ENCODE measurements around the gene ARHGAP24. TPM values are rescaled to one million over a fixed set of nuclear protein-coding genes. Genes with fewer than 3 reads are reported as not detected.

Gene ARHGAP24
- total and polyA plus RNA-seq, 2 donors (not counting 1 experiment from before 2014, with no cell fraction given), result 48.4 to 141 TPM

- Histone ChIP-seq H3K36me3 (replicated peaks in 1 of 2; ENCODE audit: control extremely low read depth in 1 of 2, control insufficient read depth in 1 of 2, extremely low read depth in 1 of 2, insufficient read depth in 2 of 2, low read length in 1 of 2) (peaks cover 2 to 3% of the 10 kb centered on the region in 2 experiments), H3K4me2 (replicated peaks; ENCODE audit: low read depth, low read length, poor library complexity, severe bottlenecking) (no peak overlapping the region), H3K4me1 (ENCODE audit: control insufficient read depth in 2 of 2, insufficient read depth in 2 of 2, low read length in 2 of 2) (peaks cover 4 to 15% of the 10 kb centered on the region in 2 donors), H3K27me3 (replicated peaks in 1 of 4; ENCODE audit: control extremely low read depth in 1 of 4, control insufficient read depth in 3 of 4, insufficient read depth in 4 of 4, low read length in 3 of 4) (no peaks in the 10 kb centered on the region), H3K4me3 (ENCODE audit: control extremely low read depth in 1 of 5, extremely low read depth in 1 of 5, insufficient read depth in 1 of 5, low read depth in 2 of 5, low read length in 4 of 5) (no peak overlapping the region), H4K20me1 (ENCODE audit: control insufficient read depth, insufficient read depth, low read length, poor library complexity, severe bottlenecking) (peaks cover 4% of the 10 kb centered on the region), H2AFZ (ENCODE audit: insufficient read depth, low read depth, low read length, poor library complexity, severe bottlenecking) (no peak overlapping the region), H3K9me3 (ENCODE audit: control extremely low read depth in 1 of 3, control insufficient read depth in 2 of 3, insufficient read depth in 1 of 3, low read length in 2 of 3) (no peaks in the 10 kb centered on the region), H3K79me2 (ENCODE audit: control insufficient read depth, insufficient read depth, low read length) (peaks cover 9% of the 10 kb centered on the region), H3K27ac (ENCODE audit: low read length in 2 of 2) (no peak overlapping the region), H3K9ac (ENCODE audit: low read length) (no peak overlapping the region)
- TF ChIP-seq CTCF (IDR thresholded peaks at IDR 0.05) (no peak), EZH2 (IDR thresholded peaks at IDR 0.05; ENCODE audit: borderline replicate concordance, insufficient read depth, low read depth, low read length, poor library complexity, severe bottlenecking) (no peak)
- H3K27ac Mint-ChIP-seq, result no peak overlapping the region
- peaks cover 12% of the 10 kb centered on the region for H3K4me1 Mint-ChIP-seq
- ChIA-PET CTCF (no interaction called here), POLR2A (no interaction called here)
- no peak for DNase-seq
- H3K27me3 Mint-ChIP-seq, result no peaks in the 10 kb centered on the region
- ATAC-seq (ENCODE audit: low read depth), result no peak
- no CpG with 5 or more reads among the region's 5 CpGs for WGBS (ENCODE audit: insufficient coverage)
- H3K9me3 Mint-ChIP-seq (ENCODE audit: insufficient read depth), result no peaks in the 10 kb centered on the region
- intact Hi-C loops (cut with micrococcal nuclease), result no loop called here
- H3K4me3 Mint-ChIP-seq, result no peak overlapping the region
Measured at GRCh38 chr4:85861064-85861765, 386.3 kb downstream of the ARHGAP24 start.

- 98% methylated on average over 3 of the region's 4 CpGs for WGBS (ENCODE audit: insufficient coverage)
- ATAC-seq (ENCODE audit: low read depth), result no peak
Measured at GRCh38 chr4:85862896-85863295, 387.9 kb downstream of the ARHGAP24 start.

More at GRCh38 chr4:85862896-85863295, 387.9 kb downstream of the ARHGAP24 start:
- Mint-ChIP-seq H3K27ac (no peak overlapping the region), H3K9me3 (ENCODE audit: insufficient read depth) (no peaks in the 10 kb centered on the region), H3K27me3 (no peaks in the 10 kb centered on the region), H3K4me1 (peaks cover 19% of the 10 kb centered on the region), H3K4me3 (no peak overlapping the region)
- Histone ChIP-seq H3K9me3 (ENCODE audit: control extremely low read depth in 1 of 3, control insufficient read depth in 2 of 3, insufficient read depth in 1 of 3, low read length in 2 of 3) (no peaks in the 10 kb centered on the region), H4K20me1 (ENCODE audit: control insufficient read depth, insufficient read depth, low read length, poor library complexity, severe bottlenecking) (peaks cover 4% of the 10 kb centered on the region), H3K4me2 (replicated peaks; ENCODE audit: low read depth, low read length, poor library complexity, severe bottlenecking) (no peak overlapping the region), H2AFZ (ENCODE audit: insufficient read depth, low read depth, low read length, poor library complexity, severe bottlenecking) (no peak overlapping the region), H3K27me3 (replicated peaks in 1 of 4; ENCODE audit: control extremely low read depth in 1 of 4, control insufficient read depth in 3 of 4, insufficient read depth in 4 of 4, low read length in 3 of 4) (no peaks in the 10 kb centered on the region), H3K36me3 (replicated peaks in 1 of 2; ENCODE audit: control extremely low read depth in 1 of 2, control insufficient read depth in 1 of 2, extremely low read depth in 1 of 2, insufficient read depth in 2 of 2, low read length in 1 of 2) (peaks cover 0 to 4% of the 10 kb centered on the region in 2 experiments), H3K27ac (ENCODE audit: low read length in 2 of 2) (peak overlapping the region in 1 of 2 donors; percentile 22), H3K4me3 (ENCODE audit: control extremely low read depth in 1 of 5, extremely low read depth in 1 of 5, insufficient read depth in 1 of 5, low read depth in 2 of 5, low read length in 4 of 5) (no peak overlapping the region), H3K4me1 (ENCODE audit: control insufficient read depth in 2 of 2, insufficient read depth in 2 of 2, low read length in 2 of 2) (peaks cover 9 to 19% of the 10 kb centered on the region in 2 donors), H3K79me2 (ENCODE audit: control insufficient read depth, insufficient read depth, low read length) (peaks cover 14% of the 10 kb centered on the region), H3K9ac (ENCODE audit: low read length) (no peak overlapping the region)
- intact Hi-C loops (cut with micrococcal nuclease), result no loop called here
- ChIA-PET CTCF (interaction anchor here (0.5 kb wide), 1 partner anchor 29 kb away, joined by 3 read pairs; no protein-coding TSS in a partner anchor), POLR2A (no interaction called here)
- DNase-seq, result no peak
- TF ChIP-seq CTCF (IDR thresholded peaks at IDR 0.05), result no peak
- no peak for TF ChIP-seq EZH2 (IDR thresholded peaks at IDR 0.05; ENCODE audit: borderline replicate concordance, insufficient read depth, low read depth, low read length, poor library complexity, severe bottlenecking)
